H9 (cell line): ENCODE results near the gene OR2AG1. TPM values are rescaled to one million over a fixed set of nuclear protein-coding genes. Genes with fewer than 3 reads are reported as not detected.

Experiments
- DNase-seq: peaks from one replicate; pipeline ENCODE4 v3.0.0-alpha.2; 2017
- H2AFZ ChIP-seq: one replicate; pipeline ENCODE4 v1.6.1; 2013; ENCODE audit warnings: mild to moderate bottlenecking, low read length, control low read depth, moderate library complexity
- H2AK5ac ChIP-seq: 2 replicates; pipeline ENCODE4 v1.6.1; 2013; ENCODE audit warnings: low read length, control low read depth, mixed read lengths; ENCODE audit not compliant: insufficient read length
- H2BK120ac ChIP-seq: one replicate; pipeline ENCODE4 v1.6.1; 2013; ENCODE audit warnings: low read depth, mild to moderate bottlenecking, low read length, control low read depth, inconsistent platforms; ENCODE audit not compliant: poor library complexity, severe bottlenecking
- H2BK12ac ChIP-seq: 2 replicates; pipeline ENCODE4 v1.6.1; 2013; ENCODE audit warnings: low read length, control low read depth, mixed read lengths, low read depth; ENCODE audit not compliant: insufficient read length
- H2BK15ac ChIP-seq: 2 replicates; pipeline ENCODE4 v1.6.1; 2013; ENCODE audit warnings: low read depth, low read length, control low read depth
- H2BK20ac ChIP-seq: one replicate; pipeline ENCODE4 v1.6.1; 2013; ENCODE audit warnings: low read depth, mild to moderate bottlenecking, low read length, control low read depth, inconsistent platforms; ENCODE audit not compliant: poor library complexity, severe bottlenecking
- H2BK5ac ChIP-seq: 2 replicates; pipeline ENCODE4 v1.6.1; 2013; ENCODE audit warnings: low read length, control low read depth, mixed read lengths; ENCODE audit not compliant: insufficient read length
- H3K14ac ChIP-seq: 2 replicates; pipeline ENCODE4 v1.6.1; 2013; ENCODE audit warnings: low read length, control low read depth; ENCODE audit not compliant: insufficient read depth
- H3K18ac ChIP-seq: 2 replicates; pipeline ENCODE4 v1.6.1; 2013; ENCODE audit warnings: low read depth, mild to moderate bottlenecking, mixed read lengths, low read length, control low read depth; ENCODE audit not compliant: insufficient read length
- H3K23ac ChIP-seq: 2 replicates; pipeline ENCODE4 v1.6.1; 2013; ENCODE audit warnings: low read length, control low read depth, mixed read lengths, low read depth; ENCODE audit not compliant: insufficient read length
- H3K23me2 ChIP-seq: 2 replicates; pipeline ENCODE4 v1.6.1; 2013; ENCODE audit warnings: low read depth, mild to moderate bottlenecking, mixed read lengths, low read length, control low read depth; ENCODE audit not compliant: insufficient read length, poor library complexity, severe bottlenecking
- H3K27ac ChIP-seq: 2 replicates; pipeline ENCODE4 v1.5.1; 2013; ENCODE audit warnings: low read length, control low read depth, mixed read lengths, low read depth; ENCODE audit not compliant: insufficient read length
- H3K27me3 ChIP-seq: 2 replicates; pipeline ENCODE4 v1.6.1; 2013; ENCODE audit warnings: low read length, control low read depth, inconsistent platforms; ENCODE audit not compliant: insufficient read depth
- H3K4ac ChIP-seq: 2 replicates; pipeline ENCODE4 v1.6.1; 2013; ENCODE audit warnings: low read depth, mild to moderate bottlenecking, control low read depth, inconsistent platforms, low read length, moderate library complexity
- H3K4me1 ChIP-seq: 2 replicates; pipeline ENCODE4 v1.6.1; 2013; ENCODE audit warnings: low read length, control low read depth, inconsistent platforms; ENCODE audit not compliant: insufficient read depth
- H3K4me2 ChIP-seq: 2 replicates; pipeline ENCODE4 v1.6.1; 2013; ENCODE audit warnings: low read length, control low read depth, mixed read lengths; ENCODE audit not compliant: insufficient read length, insufficient read depth
- H3K56ac ChIP-seq: 2 replicates; pipeline ENCODE4 v1.6.1; 2013; ENCODE audit warnings: low read depth, mild to moderate bottlenecking, mixed read lengths, low read length, control low read depth; ENCODE audit not compliant: insufficient read length
- H3K79me1 ChIP-seq: 2 replicates; pipeline ENCODE4 v1.6.1; 2013; ENCODE audit warnings: low read depth, mild to moderate bottlenecking, moderate library complexity, low read length, control low read depth, inconsistent platforms; ENCODE audit not compliant: insufficient read depth, poor library complexity, severe bottlenecking
- H3K79me2 ChIP-seq: 2 replicates; pipeline ENCODE4 v1.6.1; 2013; ENCODE audit warnings: low read length, control low read depth, inconsistent platforms; ENCODE audit not compliant: insufficient read depth
- H3K9ac ChIP-seq: 2 replicates; pipeline ENCODE4 v1.6.1; 2013; ENCODE audit warnings: low read length, control low read depth, mixed read lengths; ENCODE audit not compliant: insufficient read length; ENCODE audit errors: extremely low read depth
- H3K9me3 ChIP-seq: one replicate; pipeline ENCODE4 v1.6.1; 2013; ENCODE audit warnings: low read depth, low read length, inconsistent platforms; ENCODE audit not compliant: control insufficient read depth
- H3T11ph ChIP-seq: one replicate; pipeline ENCODE4 v1.6.1; 2013; ENCODE audit warnings: mild to moderate bottlenecking, low read length, control low read depth, inconsistent platforms
- H4K20me1 ChIP-seq: one replicate; pipeline ENCODE4 v1.6.1; 2013; ENCODE audit not compliant: control insufficient read depth, insufficient read length, insufficient read depth
- H4K5ac ChIP-seq: 2 replicates; pipeline ENCODE4 v1.6.1; 2013; ENCODE audit warnings: low read depth, mild to moderate bottlenecking, mixed read lengths, low read length, control low read depth; ENCODE audit not compliant: insufficient read length
- H4K8ac ChIP-seq: replicated peaks from 2 replicates; pipeline ENCODE4 v1.6.1; 2013; ENCODE audit warnings: low read length, control low read depth, mixed read lengths, low read depth; ENCODE audit not compliant: insufficient read length
- H4K91ac ChIP-seq: 2 replicates; pipeline ENCODE4 v1.6.1; 2013; ENCODE audit warnings: low read depth, mild to moderate bottlenecking, moderate library complexity, mixed read lengths, low read length, control low read depth; ENCODE audit not compliant: insufficient read length
- H3K27ac Mint-ChIP-seq, 3 experiments: 2 replicates in 2 of 3; 3 replicates in 1 of 3; pipeline ENCODE4 v1.8.0; 2020 to 2021; ENCODE audit warnings: mixed read lengths in 3 of 3, mild to moderate bottlenecking in 1 of 3, moderate library complexity in 1 of 3
- H3K27me3 Mint-ChIP-seq: 2 replicates; pipeline ENCODE4 v1.8.0; 2021; ENCODE audit warnings: low read depth, mild to moderate bottlenecking, moderate library complexity, mixed read lengths
- H3K36me3 Mint-ChIP-seq, 3 experiments: 2 replicates in 2 of 3; 3 replicates in 1 of 3; pipeline ENCODE4 v1.8.0; 2020 to 2021; ENCODE audit warnings: low read depth in 3 of 3, mixed read lengths in 3 of 3; ENCODE audit not compliant: insufficient read depth in 1 of 3
- H3K4me1 Mint-ChIP-seq, 2 experiments: 2 replicates each; pipeline ENCODE4 v1.8.0; 2020; ENCODE audit warnings: mixed read lengths in 2 of 2
- H3K4me3 Mint-ChIP-seq, 2 experiments: 2 replicates in 1 of 2; 3 replicates in 1 of 2; pipeline ENCODE4 v1.8.0; 2020 to 2021; ENCODE audit warnings: mild to moderate bottlenecking in 2 of 2, mixed read lengths in 2 of 2, moderate library complexity in 1 of 2
- H3K9me3 Mint-ChIP-seq, 2 experiments: 2 replicates in 1 of 2; 3 replicates in 1 of 2; pipeline ENCODE4 v1.8.0; 2020; ENCODE audit warnings: mild to moderate bottlenecking in 2 of 2, mixed read lengths in 2 of 2, moderate library complexity in 1 of 2
- CTCF ChIP-seq: fragments of 200-600 bp; sonication (generic); conservative IDR thresholded peaks from 3 replicates; pipeline ENCODE4 v1.8.0; 2021; ENCODE audit warnings: antibody characterized with exemption, mild to moderate bottlenecking
- WGBS: extraction: QIAGEN DNeasy Blood & Tissue Kit; methylation state at CpG from one replicate; pipeline ENCODE4 v1.1.7; 2013; ENCODE audit warnings: missing lambda C conversion rate, low lambda C conversion rate, mixed read lengths; ENCODE audit not compliant: insufficient read length; ENCODE audit errors: extremely low coverage; 5-methylcytosine and 5-hydroxymethylcytosine counted together
- total RNA-seq: library from RNA; stranded (reverse); gene quantifications from 2 replicates; pipeline ENCODE4 v1.2.1, GENCODE V29; 2021

Gene OR2AG1
- total RNA-seq, 1 experiment from 2014 or later, result not detected

- no peak overlapping the region for H3K23ac ChIP-seq
- H3K79me2 ChIP-seq, result no peaks in the 10 kb centered on the region
- H3K27me3 ChIP-seq, result no peaks in the 10 kb centered on the region
- H4K20me1 ChIP-seq, result no peaks in the 10 kb centered on the region
- H3K4me1 Mint-ChIP-seq, result no peaks in the 10 kb centered on the region
- H3K23me2 ChIP-seq, result no peaks in the 10 kb centered on the region
- no peak overlapping the region for H4K5ac ChIP-seq
- H3K4me2 ChIP-seq, result no peak overlapping the region
- no peak overlapping the region for H3K56ac ChIP-seq
- H3K27ac ChIP-seq, result no peak overlapping the region
- no peak overlapping the region for H3K4ac ChIP-seq
- H3K27me3 Mint-ChIP-seq, result no peaks in the 10 kb centered on the region
- TF ChIP-seq CTCF, result no peak
- H3K4me3 Mint-ChIP-seq, result no peak overlapping the region
- WGBS, result no CpG with 5 or more reads among the region's 3 CpGs
- DNase-seq, result no peak
- no peaks in the 10 kb centered on the region for H3K9me3 ChIP-seq
- no peak overlapping the region for H2BK12ac ChIP-seq
- H3K4me1 ChIP-seq, result no peaks in the 10 kb centered on the region
- no peaks in the 10 kb centered on the region for H3K36me3 Mint-ChIP-seq
- H2BK15ac ChIP-seq, result no peak overlapping the region
- H2BK120ac ChIP-seq, result no peak overlapping the region
- no peak overlapping the region for H3K14ac ChIP-seq
- H4K8ac ChIP-seq, result no peak overlapping the region
- H3K79me1 ChIP-seq, result no peaks in the 10 kb centered on the region
- H2BK20ac ChIP-seq, result no peak overlapping the region
- H2AFZ ChIP-seq, result no peak overlapping the region
- H2AK5ac ChIP-seq, result no peak overlapping the region
- H3K27ac Mint-ChIP-seq, result no peak overlapping the region
- H4K91ac ChIP-seq, result no peak overlapping the region
- H3K9ac ChIP-seq, result no peak overlapping the region
- no peak overlapping the region for H2BK5ac ChIP-seq
- H3K18ac ChIP-seq, result no peak overlapping the region
- no peaks in the 10 kb centered on the region for H3K9me3 Mint-ChIP-seq
- no peak overlapping the region for H3T11ph ChIP-seq
Observed at GRCh38 chr11:6747097-6747668, 35.6 kb upstream of the OR2AG1 start.
